OCI-LY1 (cell line): Measurements from ENCODE around the gene ST8SIA2.

Experiments
- H2AFZ ChIP-seq: fragments of 200-600 bp; sonication (generic), shearing (Covaris generic); 2 replicates; pipeline ENCODE4 v1.6.0; 2014; ENCODE audit warnings: antibody characterized with exemption, mild to moderate bottlenecking, low read length
- H3F3A ChIP-seq: fragments of 200-600 bp; sonication (generic), shearing (Covaris generic); 2 replicates; pipeline ENCODE4 v1.6.0; 2014; ENCODE audit warnings: mild to moderate bottlenecking, antibody characterized with exemption, low read length, moderate library complexity; ENCODE audit not compliant: insufficient read depth
- H3K27ac ChIP-seq: fragments of 200-600 bp; sonication (generic); 2 replicates; pipeline ENCODE4 v1.5.1; 2014; ENCODE audit warnings: low read length, mixed run types, mild to moderate bottlenecking, low read depth; ENCODE audit not compliant: poor library complexity, severe bottlenecking
- H3K27me3 ChIP-seq: fragments of 200-600 bp; sonication (generic); 2 replicates; pipeline ENCODE4 v1.6.0; 2014; ENCODE audit warnings: antibody characterized with exemption, mild to moderate bottlenecking, low read length, moderate library complexity; ENCODE audit not compliant: insufficient read depth
- H3K36me3 ChIP-seq: fragments of 200-600 bp; sonication (generic); 2 replicates; pipeline ENCODE4 v1.6.1; 2014; ENCODE audit warnings: mild to moderate bottlenecking, antibody characterized with exemption, low read length, moderate library complexity, mixed read lengths; ENCODE audit not compliant: insufficient read depth
- H3K4me1 ChIP-seq: fragments of 200-600 bp; sonication (generic); 2 replicates; pipeline ENCODE4 v1.5.1; 2014; ENCODE audit warnings: mild to moderate bottlenecking, low read length, moderate library complexity; ENCODE audit not compliant: insufficient read depth, severe bottlenecking
- H3K4me2 ChIP-seq: fragments of 200-600 bp; sonication (generic), shearing (Covaris generic); 2 replicates; pipeline ENCODE4 v1.6.1; 2014; ENCODE audit warnings: low read length
- H3K4me3 ChIP-seq: fragments of 200-600 bp; sonication (generic); 2 replicates; pipeline ENCODE4 v1.5.1; 2014; ENCODE audit warnings: low read length, low read depth, mild to moderate bottlenecking, mixed read lengths; ENCODE audit not compliant: poor library complexity, severe bottlenecking
- H3K79me2 ChIP-seq: fragments of 200-600 bp; shearing (Covaris generic); 2 replicates; pipeline ENCODE4 v1.6.1; 2016; ENCODE audit warnings: mixed run types, low read length, mixed read lengths; ENCODE audit not compliant: insufficient read depth
- H3K9ac ChIP-seq: fragments of 200-600 bp; sonication (generic), shearing (Covaris generic); 2 replicates; pipeline ENCODE4 v1.6.1; 2014; ENCODE audit warnings: mild to moderate bottlenecking, low read length, mixed read lengths
- H3K9me2 ChIP-seq: fragments of 200-600 bp; sonication (generic), shearing (Covaris generic); 2 replicates; pipeline ENCODE4 v1.6.1; 2014; ENCODE audit warnings: low read depth, mild to moderate bottlenecking, low read length, mixed read lengths
- H3K9me3 ChIP-seq: fragments of 200-600 bp; shearing (Covaris generic); 2 replicates; pipeline ENCODE4 v1.6.1; 2014; ENCODE audit warnings: low read length, mixed read lengths
- H4K20me1 ChIP-seq: fragments of 200-600 bp; sonication (generic), shearing (Covaris generic); 2 replicates; pipeline ENCODE4 v1.6.0; 2016; ENCODE audit warnings: mild to moderate bottlenecking, low read length; ENCODE audit not compliant: insufficient read depth
- CTCF ChIP-seq: fragments of 200-600 bp; sonication (generic), shearing (Covaris generic); IDR thresholded peaks from 2 replicates; pipeline ENCODE4 v1.5.1; 2017; ENCODE audit warnings: mild to moderate bottlenecking, antibody characterized with exemption, low read length, moderate library complexity, mixed read lengths
- EZH2 ChIP-seq: fragments of 200-600 bp; sonication (generic), shearing (Covaris generic); IDR thresholded peaks from 2 replicates; pipeline ENCODE4 v1.8.0; 2017; ENCODE audit warnings: borderline replicate concordance, mixed run types, mild to moderate bottlenecking, antibody characterized with exemption, low read length, moderate library complexity, mixed read lengths

Gene ST8SIA2

GRCh38 chr15:92457471-92458041, 63.9 kb downstream of the ST8SIA2 start:
- no peak overlapping the region for H3K4me3 ChIP-seq
- H3F3A ChIP-seq, result no peaks in the 10 kb centered on the region
- H3K9me3 ChIP-seq, result no peaks in the 10 kb centered on the region
- no peaks in the 10 kb centered on the region for H3K27me3 ChIP-seq
- no peak overlapping the region for H2AFZ ChIP-seq
- no peaks in the 10 kb centered on the region for H3K79me2 ChIP-seq
- no peak overlapping the region for H3K4me2 ChIP-seq
- H3K9me2 ChIP-seq, result no peaks in the 10 kb centered on the region
- H3K27ac ChIP-seq, result no peak overlapping the region
- no peak for TF ChIP-seq CTCF
- no peak for TF ChIP-seq EZH2
- no peaks in the 10 kb centered on the region for H3K36me3 ChIP-seq
- H3K4me1 ChIP-seq, result no peaks in the 10 kb centered on the region
- no peak overlapping the region for H3K9ac ChIP-seq
- H4K20me1 ChIP-seq, result no peaks in the 10 kb centered on the region

GRCh38 chr15:92460023-92460422, 66.3 kb downstream of the ST8SIA2 start:
- Histone ChIP-seq H3K9me2 (no peaks in the 10 kb centered on the region), H4K20me1 (no peaks in the 10 kb centered on the region), H2AFZ (no peak overlapping the region), H3K27ac (no peak overlapping the region), H3K4me2 (no peak overlapping the region), H3K36me3 (no peaks in the 10 kb centered on the region), H3K27me3 (no peaks in the 10 kb centered on the region), H3K4me1 (no peaks in the 10 kb centered on the region), H3K79me2 (no peaks in the 10 kb centered on the region), H3F3A (no peaks in the 10 kb centered on the region), H3K9ac (no peak overlapping the region), H3K9me3 (no peaks in the 10 kb centered on the region), H3K4me3 (no peak overlapping the region)
- TF ChIP-seq EZH2 (no peak), CTCF (no peak)

- no peak overlapping the region for H3K4me2 ChIP-seq
- H3K9me2 ChIP-seq, result no peaks in the 10 kb centered on the region
- H3F3A ChIP-seq, result no peaks in the 10 kb centered on the region
- H3K36me3 ChIP-seq, result no peaks in the 10 kb centered on the region
- TF ChIP-seq CTCF, result no peak
- TF ChIP-seq EZH2, result no peak
- no peaks in the 10 kb centered on the region for H4K20me1 ChIP-seq
- H3K27ac ChIP-seq, result no peak overlapping the region
- no peak overlapping the region for H2AFZ ChIP-seq
- no peaks in the 10 kb centered on the region for H3K4me1 ChIP-seq
- H3K9me3 ChIP-seq, result no peaks in the 10 kb centered on the region
- no peak overlapping the region for H3K4me3 ChIP-seq
- no peak overlapping the region for H3K9ac ChIP-seq
- no peaks in the 10 kb centered on the region for H3K27me3 ChIP-seq
- no peaks in the 10 kb centered on the region for H3K79me2 ChIP-seq
These were observed 68.9 kb downstream of the ST8SIA2 start for GRCh38 chr15:92462424-92463125.
